Calu3 (cell line): ENCODE results near the gene DNAJC17. TPM values are rescaled to one million over a fixed set of nuclear protein-coding genes. Genes with fewer than 3 reads are reported as not detected.

Experiments used
- BruUV-seq: library from RNA; stranded (reverse); fragments of 400-500 nt; replicated peaks from 2 replicates; lab custom pipeline; 2021; lab: Mats Ljungman, UMichigan
- CTCF ChIA-PET: fragments of 300-600 bp; sonication (Branson Sonifier 250); formaldehyde crosslinking; loops from one replicate; lab custom pipeline; 2022; ENCODE audit warnings: antibody characterized with exemption; lab: Charles Lee
- DNase-seq: peaks from one replicate; pipeline ENCODE4 v3.0.0; 2022
- H3K27ac Mint-ChIP-seq: one replicate; pipeline ENCODE4 v1.8.0; 2022; ENCODE audit warnings: mixed read lengths; ENCODE audit not compliant: unreplicated experiment
- H3K27me3 Mint-ChIP-seq: one replicate; pipeline ENCODE4 v1.8.0; 2022; ENCODE audit warnings: mixed read lengths; ENCODE audit not compliant: unreplicated experiment
- H3K36me3 Mint-ChIP-seq: one replicate; pipeline ENCODE4 v1.8.0; 2022; ENCODE audit warnings: mild to moderate bottlenecking, moderate library complexity, mixed read lengths; ENCODE audit not compliant: insufficient read depth, unreplicated experiment
- H3K4me1 Mint-ChIP-seq: one replicate; pipeline ENCODE4 v1.8.0; 2022; ENCODE audit warnings: mild to moderate bottlenecking, low read depth, mixed read lengths; ENCODE audit not compliant: unreplicated experiment
- H3K4me3 Mint-ChIP-seq: one replicate; pipeline ENCODE4 v1.8.0; 2022; ENCODE audit warnings: mild to moderate bottlenecking, low read depth, moderate library complexity, mixed read lengths; ENCODE audit not compliant: unreplicated experiment
- H3K9me3 Mint-ChIP-seq: one replicate; pipeline ENCODE4 v1.8.0; 2022; ENCODE audit warnings: low read depth, mixed read lengths; ENCODE audit not compliant: unreplicated experiment
- CTCF ChIP-seq: fragments of 200-600 bp; IDR thresholded peaks from one replicate; pipeline ENCODE4 v1.8.0; 2022; ENCODE audit warnings: antibody characterized with exemption; ENCODE audit not compliant: unreplicated experiment
- intact Hi-C: fragments of 100-400 bp; cut with micrococcal nuclease; formaldehyde crosslinking; loops from one replicate; pipeline ENCODE4 v1.10.0; 2022; ENCODE audit not compliant: unreplicated experiment
- total RNA-seq: library from RNA; stranded (reverse); gene quantifications from 2 replicates; pipeline ENCODE4 v1.2.3, GENCODE V29; 2022

DNAJC17 gene
- total RNA-seq, 1 experiment from 2014 or later, result 17.4 TPM

GRCh38 chr15:40838756-40839155 lies 31.5 kb upstream of the DNAJC17 start:
- no peak for TF ChIP-seq CTCF

GRCh38 chr15:40836020-40836419 lies 28.7 kb upstream of the DNAJC17 start:
- Mint-ChIP-seq H3K36me3 (no peaks in the 10 kb centered on the region), H3K9me3 (no peaks in the 10 kb centered on the region), H3K27ac (no peak overlapping the region), H3K4me1 (no peaks in the 10 kb centered on the region), H3K27me3 (no peaks in the 10 kb centered on the region), H3K4me3 (no peak overlapping the region)
- intact Hi-C loops, result no loop called here
- CTCF ChIA-PET, result no interaction called here
- BruUV-seq, result no TSS peak
- TF ChIP-seq CTCF, result no peak
- no peak for DNase-seq

More at GRCh38 chr15:40838756-40839155, 31.5 kb upstream of the DNAJC17 start:
- no peaks in the 10 kb centered on the region for H3K9me3 Mint-ChIP-seq
- H3K4me3 Mint-ChIP-seq, result no peak overlapping the region
- H3K4me1 Mint-ChIP-seq, result no peaks in the 10 kb centered on the region
- CTCF ChIA-PET, result no interaction called here
- H3K36me3 Mint-ChIP-seq, result peaks cover 5% of the 10 kb centered on the region
- no peak for DNase-seq
- intact Hi-C loops, result no loop called here
- BruUV-seq, result no TSS peak
- H3K27ac Mint-ChIP-seq, result no peak overlapping the region
- no peaks in the 10 kb centered on the region for H3K27me3 Mint-ChIP-seq

GRCh38 chr15:40832903-40833302 lies 25.6 kb upstream of the DNAJC17 start:
- TF ChIP-seq CTCF, result no peak
- BruUV-seq, result no TSS peak
- intact Hi-C loops, result no loop called here
- Mint-ChIP-seq H3K27ac (no peak overlapping the region), H3K9me3 (no peaks in the 10 kb centered on the region), H3K36me3 (no peaks in the 10 kb centered on the region), H3K4me1 (peaks cover 8% of the 10 kb centered on the region), H3K27me3 (no peaks in the 10 kb centered on the region), H3K4me3 (no peak overlapping the region)
- CTCF ChIA-PET, result interaction anchor here (0.7 kb wide), 1 partner anchor 1720 kb away, joined by 3 read pairs; no protein-coding TSS in a partner anchor
- no peak for DNase-seq

- CTCF ChIA-PET, result no interaction called here
Measured at GRCh38 chr15:40831861-40832260, 24.6 kb upstream of the DNAJC17 start.

More at GRCh38 chr15:40831861-40832260, 24.6 kb upstream of the DNAJC17 start:
- Mint-ChIP-seq H3K9me3 (no peaks in the 10 kb centered on the region), H3K27ac (no peak overlapping the region), H3K27me3 (no peaks in the 10 kb centered on the region), H3K4me1 (peaks cover 8% of the 10 kb centered on the region), H3K36me3 (no peaks in the 10 kb centered on the region), H3K4me3 (no peak overlapping the region)
- intact Hi-C loops, result no loop called here
- BruUV-seq, result no TSS peak
- TF ChIP-seq CTCF, result no peak
- no peak for DNase-seq
